Measurements from ENCODE around the gene SORCS2.

SORCS2 gene

DNA sequence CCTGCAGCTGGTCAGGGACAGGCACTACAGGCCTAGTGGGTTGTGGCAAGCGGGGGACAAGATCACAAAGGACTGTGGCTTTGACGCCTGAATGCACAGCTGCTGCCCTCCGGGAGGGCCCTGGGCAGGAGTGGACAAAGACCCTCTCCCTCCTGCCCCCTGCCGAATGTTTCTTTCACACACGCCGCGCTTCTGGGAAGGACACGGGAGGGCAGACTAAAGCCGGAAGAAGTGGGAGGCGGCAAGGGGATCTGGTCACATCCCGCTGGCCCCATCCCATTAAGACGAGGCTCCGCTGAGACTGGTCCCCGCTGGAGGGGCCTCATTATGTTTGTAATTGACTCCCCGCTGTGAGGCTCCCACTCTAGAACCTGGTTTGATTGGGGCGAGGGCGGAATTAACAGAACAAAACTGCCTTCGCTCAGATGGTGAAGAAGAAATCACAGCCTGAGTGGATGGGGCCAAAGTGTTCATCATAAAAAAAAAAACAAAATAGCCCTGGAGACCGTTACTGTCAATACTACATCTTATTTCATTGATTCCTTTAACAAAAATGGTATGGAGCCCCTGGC is 280.2 kb downstream of the SORCS2 start:
- TF ChIP-seq, protein P1, sequence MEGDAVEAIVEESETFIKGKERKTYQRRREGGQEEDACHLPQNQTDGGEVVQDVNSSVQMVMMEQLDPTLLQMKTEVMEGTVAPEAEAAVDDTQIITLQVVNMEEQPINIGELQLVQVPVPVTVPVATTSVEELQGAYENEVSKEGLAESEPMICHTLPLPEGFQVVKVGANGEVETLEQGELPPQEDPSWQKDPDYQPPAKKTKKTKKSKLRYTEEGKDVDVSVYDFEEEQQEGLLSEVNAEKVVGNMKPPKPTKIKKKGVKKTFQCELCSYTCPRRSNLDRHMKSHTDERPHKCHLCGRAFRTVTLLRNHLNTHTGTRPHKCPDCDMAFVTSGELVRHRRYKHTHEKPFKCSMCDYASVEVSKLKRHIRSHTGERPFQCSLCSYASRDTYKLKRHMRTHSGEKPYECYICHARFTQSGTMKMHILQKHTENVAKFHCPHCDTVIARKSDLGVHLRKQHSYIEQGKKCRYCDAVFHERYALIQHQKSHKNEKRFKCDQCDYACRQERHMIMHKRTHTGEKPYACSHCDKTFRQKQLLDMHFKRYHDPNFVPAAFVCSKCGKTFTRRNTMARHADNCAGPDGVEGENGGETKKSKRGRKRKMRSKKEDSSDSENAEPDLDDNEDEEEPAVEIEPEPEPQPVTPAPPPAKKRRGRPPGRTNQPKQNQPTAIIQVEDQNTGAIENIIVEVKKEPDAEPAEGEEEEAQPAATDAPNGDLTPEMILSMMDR (conservative IDR thresholded peaks at IDR 0.05; ENCODE audit: low read depth, low read length), result no peak
- no peak for DNase-seq (ENCODE audit: low read depth)
- H3K4me3 ChIP-seq (ENCODE audit: low read depth, low read length), result no peak overlapping the region

DNA sequence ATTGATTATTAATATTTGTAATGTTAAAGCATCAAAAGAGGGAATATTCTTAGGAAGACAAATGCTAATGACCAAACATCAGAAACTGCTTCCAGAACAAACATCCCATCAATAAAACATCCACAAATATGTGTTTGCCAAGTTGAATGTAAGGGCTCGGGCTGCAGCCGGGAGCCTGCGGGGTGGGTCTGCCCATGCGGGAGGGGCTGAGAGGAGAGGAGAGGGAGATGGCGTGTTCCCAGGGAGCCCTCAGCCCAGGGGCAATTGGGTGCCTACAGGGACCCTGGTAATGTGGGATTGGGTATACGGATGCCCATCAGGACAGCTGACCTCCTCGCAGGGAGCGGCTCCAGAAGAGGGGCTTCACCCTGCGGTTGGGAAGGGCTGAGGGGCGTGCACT is 280.7 kb downstream of the SORCS2 start:
- TF ChIP-seq, protein P1 (conservative IDR thresholded peaks at IDR 0.05; ENCODE audit: low read depth, low read length), result no peak
- H3K4me3 ChIP-seq (ENCODE audit: low read depth, low read length), result no peak overlapping the region
- DNase-seq (ENCODE audit: low read depth), result no peak

DNA sequence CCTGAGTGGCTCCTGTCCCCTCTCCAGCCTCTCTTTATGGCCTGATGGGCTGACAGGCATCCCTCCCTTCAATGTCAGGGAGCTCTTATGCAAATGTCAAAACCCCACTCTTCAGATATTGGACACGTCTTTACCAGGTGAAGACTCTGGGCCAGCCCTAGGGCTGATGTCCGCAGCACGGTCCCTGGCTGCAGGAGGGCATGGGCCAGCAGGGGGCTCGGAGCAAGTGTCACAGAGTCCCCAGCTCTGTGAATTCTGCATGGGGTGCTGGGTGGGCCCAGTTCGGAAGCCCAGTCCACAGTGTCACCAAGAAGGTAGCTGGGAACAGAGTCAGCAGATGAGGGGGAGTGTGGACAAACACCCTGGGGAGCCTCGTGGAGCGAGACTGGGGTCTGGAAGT is 282.0 kb downstream of the SORCS2 start:
- H3K4me3 ChIP-seq (ENCODE audit: low read depth, low read length), result no peak overlapping the region
- DNase-seq (ENCODE audit: low read depth), result no peak
- TF ChIP-seq, protein P1 (conservative IDR thresholded peaks at IDR 0.05; ENCODE audit: low read depth, low read length), result no peak

DNA sequence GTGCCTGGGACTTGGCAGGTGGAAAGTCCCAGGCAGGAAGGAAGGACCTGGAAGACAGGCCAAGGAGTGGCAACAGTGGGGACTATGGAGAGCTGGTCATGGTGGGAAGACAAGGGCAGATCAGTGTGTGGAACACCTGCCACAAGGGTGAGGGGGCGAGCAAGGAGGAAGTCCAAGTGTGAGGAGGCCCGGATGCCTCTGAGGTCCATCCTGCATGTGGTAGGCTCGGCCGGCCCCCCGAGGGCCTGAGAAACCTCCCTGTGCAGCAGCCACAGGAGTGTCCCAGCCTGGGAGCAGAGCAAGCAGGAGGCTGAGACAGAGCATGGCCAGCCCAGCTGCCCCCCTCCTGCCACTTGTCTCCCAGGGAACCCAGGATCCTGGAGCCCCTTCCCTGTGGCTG is 282.9 kb downstream of the SORCS2 start:
- DNase-seq (ENCODE audit: low read depth), result no peak
- no peak overlapping the region for H3K4me3 ChIP-seq (ENCODE audit: low read depth, low read length)
- TF ChIP-seq, protein P1 (conservative IDR thresholded peaks at IDR 0.05; ENCODE audit: low read depth, low read length), result no peak

DNA sequence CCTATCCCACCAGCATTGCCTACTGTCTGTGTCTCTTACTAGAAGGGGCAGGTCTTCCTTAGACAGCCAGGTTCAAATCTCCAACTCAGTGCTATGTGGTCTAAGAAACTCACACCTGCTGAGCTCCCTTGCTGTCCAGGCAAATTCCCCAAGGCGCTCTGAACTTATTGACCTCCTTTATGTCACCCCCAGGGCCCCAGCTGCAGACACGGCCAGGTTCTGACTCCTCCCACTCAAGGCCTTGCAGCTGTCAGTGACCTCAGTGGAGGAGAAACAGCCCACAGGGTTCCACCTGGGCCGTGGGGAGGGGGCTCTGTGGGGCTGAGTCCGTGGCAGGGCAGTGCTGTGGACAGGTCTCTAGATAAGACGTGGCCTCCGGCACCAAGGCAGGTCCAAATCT is 284.5 kb downstream of the SORCS2 start:
- no peak overlapping the region for H3K4me3 ChIP-seq (ENCODE audit: low read depth, low read length)
- TF ChIP-seq, protein P1 (conservative IDR thresholded peaks at IDR 0.05; ENCODE audit: low read depth, low read length), result no peak
- no peak for DNase-seq (ENCODE audit: low read depth)

DNA sequence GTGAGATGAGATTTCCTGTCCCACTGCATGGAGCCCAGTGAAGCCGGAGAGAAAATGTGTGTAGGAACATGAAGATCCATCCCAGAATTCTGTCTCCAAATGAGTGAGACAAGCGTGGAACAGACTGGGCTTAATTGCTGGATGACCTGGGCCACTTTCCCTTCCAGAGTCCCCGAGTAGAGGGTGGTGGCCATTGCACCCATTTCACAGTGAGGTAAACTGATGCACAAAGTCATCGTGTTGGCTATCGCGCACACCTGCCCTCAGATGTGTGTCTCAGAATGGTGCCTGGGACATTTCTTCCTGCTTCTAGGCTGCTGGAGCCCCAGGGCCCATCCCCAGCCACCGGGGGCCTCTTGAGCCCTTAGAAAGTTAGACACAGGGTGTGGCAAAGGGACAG is 285.4 kb downstream of the SORCS2 start:
- no peak for DNase-seq (ENCODE audit: low read depth)
- TF ChIP-seq, protein P1 (conservative IDR thresholded peaks at IDR 0.05; ENCODE audit: low read depth, low read length), result no peak
- no peak overlapping the region for H3K4me3 ChIP-seq (ENCODE audit: low read depth, low read length)

DNA sequence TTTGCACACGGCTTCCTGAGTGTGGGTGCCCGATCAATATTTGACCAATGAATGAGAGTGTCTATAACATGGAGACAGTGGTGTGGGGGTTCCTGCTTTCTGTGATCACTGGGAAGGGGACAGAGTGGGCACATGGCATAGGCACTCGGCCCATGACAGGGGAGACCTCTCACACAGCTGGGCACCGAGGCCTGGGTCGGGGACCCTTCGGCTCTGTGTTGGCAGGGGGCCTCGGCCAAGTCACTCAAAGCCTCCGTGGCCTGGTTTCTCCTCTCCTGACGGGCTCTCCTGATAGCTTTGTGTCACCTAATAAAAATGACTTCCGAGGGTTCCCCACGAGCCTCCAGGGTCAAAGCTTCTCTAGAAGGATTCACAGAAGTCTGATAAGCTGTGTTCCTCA is 286.3 kb downstream of the SORCS2 start:
- DNase-seq (ENCODE audit: low read depth), result no peak
- H3K4me3 ChIP-seq (ENCODE audit: low read depth, low read length), result no peak overlapping the region
- TF ChIP-seq, protein P1 (conservative IDR thresholded peaks at IDR 0.05; ENCODE audit: low read depth, low read length), result no peak

Measured in choroid plexus epithelial cell (primary cell).